ENCODE data around the gene WWP2.
"Not testable (repeated sequence)": the region's sequence is repeated elsewhere in the genome, so short reads cannot be mapped to it uniquely, and the experiment has no call there.

WWP2 gene

DNA sequence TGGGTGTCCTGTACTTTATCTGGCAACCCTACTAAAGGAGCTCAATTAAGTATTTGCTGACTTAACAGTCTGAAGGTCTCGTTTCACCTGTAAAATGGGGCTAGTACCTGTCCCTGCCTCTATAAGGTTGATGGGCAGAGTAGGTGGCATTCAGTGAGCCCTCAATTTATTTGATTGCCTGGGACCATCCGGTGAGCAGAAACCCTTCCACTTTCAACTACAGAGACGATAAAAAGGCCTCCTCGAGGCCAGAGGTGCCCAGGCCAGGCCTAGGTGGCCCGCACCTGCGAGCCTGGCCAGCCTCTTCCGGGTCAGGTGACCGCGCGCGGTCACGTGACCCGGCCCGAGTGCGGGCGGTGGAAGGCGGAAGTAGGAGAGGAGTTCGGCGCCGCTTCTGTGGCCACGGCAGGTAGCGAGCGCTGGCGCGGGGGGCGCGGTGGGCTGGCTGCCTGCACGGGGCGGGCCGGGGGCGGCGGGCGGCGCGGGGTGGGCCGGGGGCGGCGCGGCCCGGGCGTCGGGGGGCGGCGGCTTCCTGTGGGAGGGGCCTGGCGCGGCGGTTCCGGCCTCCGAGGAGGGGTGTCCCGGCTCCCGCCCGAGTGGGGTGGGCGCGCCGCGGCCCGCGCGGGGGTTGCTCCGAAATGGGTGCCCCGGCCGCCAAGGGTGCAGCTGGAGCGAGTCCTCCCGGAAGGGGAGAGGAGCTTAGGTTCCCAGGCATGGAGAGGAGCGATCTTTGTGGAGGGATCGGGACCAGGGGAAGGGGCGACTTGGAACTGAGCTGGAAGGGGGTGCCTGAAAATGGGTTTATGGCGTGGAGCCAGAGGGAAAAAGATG is at the start of gene WWP2:
Gene WWP2, plus strand, starts transcription at position 350 of the 831 bp plus-strand sequence. CDS start 24,679 bp downstream, outside the sequence.
- DNase-seq (ENCODE audit: extremely low spot score, insufficient read length, low read depth) = peak; percentile 67
- FAIRE-seq = peak; percentile 26

DNA sequence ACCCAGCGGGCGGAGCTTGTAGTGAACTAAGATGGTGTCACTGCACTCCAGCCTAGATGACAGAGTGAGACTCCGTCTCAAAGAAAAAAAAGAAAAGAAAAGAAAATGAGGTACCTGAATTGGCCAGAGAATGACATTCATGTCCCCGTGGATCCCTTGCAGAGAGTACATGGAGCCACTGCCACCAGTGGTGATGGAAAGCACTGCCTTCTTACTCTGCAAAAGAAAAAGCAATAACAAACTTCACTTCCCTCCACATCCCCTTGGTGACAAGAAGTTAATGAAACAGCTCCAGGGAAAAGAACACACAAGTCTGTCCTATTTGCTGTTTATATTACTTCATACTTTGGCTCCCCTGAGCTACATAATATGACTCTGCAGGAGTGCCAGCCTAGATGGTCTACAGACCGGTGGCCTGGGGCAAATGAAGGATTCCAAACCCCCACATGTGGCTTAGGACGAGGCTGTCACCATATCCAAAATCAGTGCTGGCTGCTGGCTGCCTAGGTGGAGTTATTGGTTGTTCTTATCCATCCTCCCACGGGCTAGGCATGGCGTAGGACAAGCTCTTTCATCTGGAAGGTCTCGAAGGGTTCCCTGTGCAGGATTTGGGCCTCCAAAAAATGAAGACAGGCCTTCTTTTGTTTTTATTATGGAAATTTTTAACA is 49.1 kb upstream of the WWP2 start:
- DNase-seq (ENCODE audit: extremely low spot score, insufficient read length, low read depth) (no peak), FAIRE-seq (no peak)

DNA sequence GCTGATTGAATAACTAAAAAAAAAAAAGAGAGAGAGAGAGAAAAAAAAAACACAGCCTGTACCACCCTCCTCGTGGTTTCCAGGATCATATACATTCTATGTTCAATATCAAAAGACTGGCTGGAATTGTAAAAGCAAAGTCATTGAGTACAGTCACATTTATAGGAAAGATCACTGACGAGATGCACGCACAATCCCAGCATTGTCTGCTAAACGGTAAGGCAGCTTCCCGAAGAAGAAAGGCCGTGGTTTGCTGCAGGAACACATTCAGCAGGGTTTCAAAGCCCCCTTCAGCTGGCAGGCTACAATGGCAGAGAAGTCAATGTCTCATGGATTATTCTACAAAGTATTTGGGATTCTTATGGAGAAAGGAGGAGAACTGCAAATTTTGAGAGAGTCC is 45.1 kb upstream of the WWP2 start:
- FAIRE-seq = no peak
- DNase-seq (ENCODE audit: extremely low spot score, insufficient read length, low read depth) = no peak

DNA sequence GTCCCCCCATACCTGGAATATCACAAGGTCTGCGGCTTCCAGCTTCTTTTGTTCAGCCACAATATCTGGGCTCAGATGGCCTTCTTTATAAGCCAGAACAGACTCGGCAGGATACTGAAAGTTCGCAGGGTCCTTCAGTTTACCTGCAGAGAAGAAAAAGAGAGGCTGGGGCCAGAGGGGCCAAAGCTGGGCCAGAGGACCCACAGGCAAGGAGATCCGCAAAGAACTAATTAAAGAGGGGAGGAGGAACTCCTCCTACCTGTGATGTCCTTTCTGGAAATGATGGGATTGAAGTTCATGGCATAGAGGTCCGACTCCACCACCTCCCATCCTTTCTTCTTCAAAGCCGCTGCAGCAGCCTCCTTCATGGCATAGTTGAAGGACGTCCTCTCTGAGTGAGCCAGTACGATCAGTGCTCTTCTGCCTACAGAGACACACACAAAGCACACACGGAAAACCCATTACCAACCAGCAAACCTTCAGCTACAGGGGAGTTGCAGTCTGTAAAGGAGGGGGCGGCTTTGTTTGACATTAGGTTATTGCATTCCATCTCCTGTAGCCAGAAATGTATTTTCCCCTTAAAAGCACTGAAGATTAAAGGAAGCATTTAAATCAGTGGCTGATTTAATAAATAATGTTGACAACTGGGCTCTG is 43.9 kb upstream of the WWP2 start:
- DNase-seq (ENCODE audit: extremely low spot score, insufficient read length, low read depth) (no peak), FAIRE-seq (no peak)

DNA sequence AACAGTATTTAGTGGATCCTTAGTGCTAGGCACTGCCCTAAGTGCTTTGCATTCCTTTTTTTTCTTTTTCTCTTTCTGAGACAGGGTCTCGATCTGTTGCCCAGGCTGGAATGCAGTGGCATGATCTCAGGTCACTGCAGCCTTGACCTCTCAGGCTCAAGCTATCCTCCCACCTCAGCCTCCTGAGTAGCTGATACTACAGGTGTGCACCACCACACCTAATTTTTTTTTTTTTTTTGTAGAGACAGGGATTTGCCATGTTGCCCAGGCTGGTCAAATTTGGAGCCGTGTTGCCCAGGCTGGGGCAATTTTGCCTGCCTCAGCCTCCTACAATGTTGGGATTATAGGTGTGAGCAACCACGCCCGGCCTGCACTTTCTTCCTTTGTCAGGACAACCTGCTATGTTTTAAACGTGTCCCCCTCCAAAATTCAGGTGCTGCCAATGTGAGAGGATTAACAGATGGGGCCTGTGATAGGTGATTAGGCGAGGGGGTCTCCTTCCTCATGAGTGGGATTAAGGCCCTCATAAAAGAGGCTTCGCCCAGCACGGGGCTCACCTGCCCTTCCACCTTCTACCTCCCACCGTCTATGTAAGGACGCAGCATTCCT is 41.2 kb upstream of the WWP2 start:
- FAIRE-seq (no peak), DNase-seq (ENCODE audit: extremely low spot score, insufficient read length, low read depth) (no peak)

DNA sequence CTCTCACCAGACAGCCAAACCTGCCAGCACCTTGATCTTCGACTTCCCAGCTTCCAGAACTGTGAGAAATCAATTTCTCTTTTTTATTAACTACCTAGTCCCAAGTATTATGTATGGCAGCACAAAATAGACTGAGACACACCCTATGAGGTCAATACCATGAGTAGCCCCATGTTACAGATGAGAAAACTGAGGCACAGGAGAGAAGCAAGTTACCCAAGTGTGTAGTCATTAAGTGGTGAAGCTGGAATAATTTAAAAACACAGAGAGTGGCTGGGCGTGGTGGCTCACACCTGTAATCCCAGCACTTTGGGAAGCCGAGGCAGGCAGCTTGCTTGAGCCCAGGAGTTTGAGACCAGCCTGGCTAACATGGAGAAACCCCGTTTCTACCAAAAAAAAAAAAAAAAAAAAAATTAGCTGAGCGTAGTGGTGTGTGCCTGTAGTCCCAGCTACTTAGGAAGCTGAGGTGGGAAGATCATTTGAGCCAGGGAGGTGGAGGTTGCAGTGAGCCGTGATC is 40.6 kb upstream of the WWP2 start:
- DNase-seq (ENCODE audit: extremely low spot score, insufficient read length, low read depth) = no peak
- no peak for FAIRE-seq

DNA sequence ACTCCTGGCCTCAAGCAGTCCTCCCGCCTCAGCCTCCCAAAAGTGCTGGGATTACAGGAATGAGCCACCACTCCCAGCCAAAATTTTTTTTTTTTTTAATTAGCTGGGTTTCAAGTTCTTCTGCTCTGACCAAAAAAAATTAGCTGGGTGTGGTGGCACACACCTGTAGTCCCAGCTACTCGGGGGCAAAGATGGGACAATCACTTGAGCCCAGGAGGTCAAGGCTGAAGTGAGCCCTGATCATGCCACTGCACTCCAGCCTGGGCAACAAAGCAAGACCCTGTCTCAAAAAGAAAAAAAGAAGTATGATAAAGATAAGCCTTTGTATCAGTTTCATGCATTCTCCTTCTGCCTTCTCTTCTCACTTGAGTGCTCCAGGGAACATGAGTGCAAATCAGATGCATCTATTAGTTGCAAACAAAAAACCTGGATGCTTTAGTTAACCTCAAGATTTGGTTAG is 37.7 kb upstream of the WWP2 start:
- DNase-seq (ENCODE audit: extremely low spot score, insufficient read length, low read depth) (no peak), FAIRE-seq (no peak)

DNA sequence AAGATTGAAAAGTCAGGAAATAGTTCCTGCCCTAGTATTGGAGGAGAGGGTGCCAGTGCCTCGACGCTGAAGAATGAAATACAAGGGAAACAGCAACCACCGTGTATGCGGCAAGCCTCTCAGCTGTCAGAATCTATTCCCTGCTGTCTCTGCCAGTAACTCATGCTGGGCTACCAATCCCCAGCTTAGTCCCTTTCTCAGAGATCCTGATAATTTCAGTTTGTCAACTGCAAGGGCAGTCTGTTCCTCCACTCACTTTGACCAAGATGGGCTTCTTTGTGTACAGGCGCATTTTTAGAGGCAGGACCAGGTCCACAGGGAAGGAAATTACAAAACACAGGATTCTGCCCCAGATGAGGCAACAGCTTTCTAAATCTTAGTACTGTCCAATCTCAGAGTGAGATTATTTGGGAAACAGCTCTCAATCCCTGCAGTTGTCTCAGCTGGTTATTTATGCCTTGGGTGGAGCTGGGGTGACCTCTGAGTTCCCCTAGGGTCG is 37.1 kb upstream of the WWP2 start:
- DNase-seq (ENCODE audit: extremely low spot score, insufficient read length, low read depth) (no peak), FAIRE-seq (no peak)

DNA sequence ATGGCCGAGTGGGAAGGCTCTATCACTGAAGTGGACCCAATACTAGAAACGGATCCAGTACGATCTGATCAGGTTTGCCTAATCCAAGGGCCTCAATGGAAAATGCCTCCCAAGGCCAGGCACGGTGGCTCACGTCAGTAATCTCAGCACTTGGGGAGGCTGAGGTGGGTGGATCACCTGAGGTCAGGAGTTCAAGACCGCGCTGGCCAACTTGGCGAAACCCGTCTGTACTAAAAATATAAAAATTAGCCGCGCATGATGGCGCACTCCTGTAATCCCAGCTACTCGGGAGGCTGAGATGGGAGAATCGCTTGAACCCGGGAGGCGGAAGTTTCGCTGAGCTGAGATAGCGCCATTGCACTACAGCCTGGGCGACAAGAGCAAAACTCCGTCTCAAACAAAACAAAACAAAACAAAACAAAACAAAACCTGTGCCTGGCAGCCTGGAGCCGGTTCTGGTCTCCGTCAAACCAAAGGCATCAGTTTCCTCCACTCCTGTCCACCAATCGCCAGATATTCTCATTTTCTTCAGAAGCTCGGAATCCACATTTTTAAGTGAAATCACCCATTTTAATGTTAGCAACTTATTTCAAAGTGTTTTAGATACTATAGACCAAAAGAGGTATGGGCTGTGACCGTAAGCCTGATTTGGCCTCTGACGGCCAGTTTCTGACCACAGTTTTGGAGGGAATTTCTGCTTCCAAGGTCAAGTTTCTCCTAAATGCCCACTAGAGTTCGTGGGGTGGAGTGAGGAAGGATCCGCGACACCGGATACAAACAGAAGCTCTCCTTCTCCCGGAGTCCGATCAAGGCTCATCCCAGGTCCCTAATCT is 36.4 kb upstream of the WWP2 start:
- no peak for DNase-seq (ENCODE audit: extremely low spot score, insufficient read length, low read depth)
- no peak for FAIRE-seq

DNA sequence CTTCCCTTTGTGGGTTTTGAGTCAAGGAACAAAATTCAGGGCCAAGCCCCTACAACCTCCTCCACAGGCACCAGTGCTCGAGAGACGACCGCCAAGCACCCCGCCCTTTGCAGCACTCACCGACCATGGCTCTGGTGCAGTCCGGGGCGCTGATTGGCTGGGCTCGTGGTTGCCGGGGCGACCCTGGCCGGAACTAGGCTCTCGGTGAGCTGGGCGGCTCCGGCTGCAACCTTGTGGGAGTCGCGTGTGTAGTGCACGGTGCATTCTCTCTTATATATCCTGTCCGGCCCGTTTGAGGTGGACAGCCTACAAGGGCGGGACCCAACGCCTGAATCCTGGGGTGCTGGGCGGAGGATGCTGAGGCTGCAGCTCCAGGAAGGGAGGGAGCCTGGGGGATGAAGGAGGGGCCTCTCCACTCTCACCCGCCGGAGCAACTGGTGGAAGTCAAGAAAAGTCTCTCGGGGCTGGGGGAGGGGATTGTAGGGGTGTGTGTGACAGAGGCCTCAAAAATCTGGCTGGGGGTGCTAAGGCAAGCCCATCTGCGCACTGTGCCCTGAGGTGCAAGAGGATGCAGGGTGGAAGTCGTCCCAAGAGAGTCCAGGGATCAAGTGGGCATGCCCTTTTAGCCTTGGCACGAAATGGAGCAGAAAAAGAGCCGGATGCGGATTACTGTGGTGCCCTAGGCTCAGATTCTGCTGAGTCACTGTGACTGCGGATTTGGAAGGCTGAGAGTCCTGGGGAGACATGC is 35.6 kb upstream of the WWP2 start, which contains the start of gene NQO1:
Gene NQO1, minus strand, starts transcription at position 248 of the 748 bp plus-strand sequence. Its CDS starts 121 bp downstream, at position 127.
- peak; percentile 90 for FAIRE-seq
- DNase-seq (ENCODE audit: extremely low spot score, insufficient read length, low read depth) = peak; percentile 95

DNA sequence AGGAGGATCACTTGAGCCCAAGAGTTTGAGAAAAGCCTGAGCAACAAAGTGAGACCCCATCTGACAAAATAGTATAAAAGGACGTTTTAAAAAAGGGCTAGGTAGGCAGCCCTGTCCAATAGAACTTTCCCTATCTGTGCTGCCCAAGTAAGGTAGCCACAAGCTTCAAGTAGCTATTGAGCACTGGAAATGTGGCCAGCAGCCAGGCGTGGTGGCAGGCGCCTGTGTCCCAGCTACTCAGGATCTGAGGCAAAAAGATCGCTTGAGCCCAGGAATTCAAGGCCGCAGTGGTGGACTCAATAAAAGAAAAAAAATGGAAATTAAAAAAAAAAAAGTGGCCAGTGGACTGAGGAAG is 34.2 kb upstream of the WWP2 start:
- FAIRE-seq (no peak), DNase-seq (ENCODE audit: extremely low spot score, insufficient read length, low read depth) (no peak)

DNA sequence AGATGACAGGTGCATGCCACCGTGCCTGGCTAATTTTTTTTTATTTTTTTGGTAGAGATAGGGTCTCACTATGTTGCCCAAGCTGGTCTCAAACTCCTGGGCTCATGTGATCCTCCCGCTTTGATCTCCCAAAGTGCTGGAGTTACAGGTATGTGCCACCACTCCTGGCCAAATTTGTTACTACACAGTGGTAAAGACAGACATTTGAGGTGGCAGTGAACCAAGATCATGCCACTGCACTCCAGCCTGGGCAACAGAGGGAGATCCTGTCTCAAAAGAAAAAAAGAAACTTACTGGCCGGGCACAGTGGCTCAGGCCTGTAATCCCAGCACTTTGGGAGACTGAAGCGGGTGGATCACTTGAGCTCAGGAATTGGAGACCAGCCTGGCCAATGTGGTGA is 33.1 kb upstream of the WWP2 start:
- FAIRE-seq; DNase-seq (ENCODE audit: extremely low spot score, insufficient read length, low read depth): not testable (repeated sequence)

DNA sequence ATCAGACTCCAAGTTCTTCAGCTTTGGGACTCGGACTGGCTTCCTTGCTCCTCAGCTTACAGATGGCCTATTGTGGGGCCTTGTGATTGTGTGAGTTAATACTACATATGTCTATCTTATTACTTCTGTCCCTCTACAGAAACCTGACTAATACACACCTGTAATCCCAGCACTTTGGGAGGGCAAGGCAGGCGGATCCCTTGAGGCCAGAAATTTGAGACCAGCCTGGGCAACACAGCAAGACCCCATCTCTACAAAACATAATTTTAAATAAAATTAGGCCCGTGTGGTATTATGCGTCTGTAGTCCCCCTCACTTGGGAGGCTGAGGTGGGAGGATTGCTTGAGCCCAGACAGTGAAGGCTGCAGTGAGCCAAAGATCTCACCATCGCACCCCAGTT is 30.9 kb upstream of the WWP2 start:
- DNase-seq (ENCODE audit: extremely low spot score, insufficient read length, low read depth); FAIRE-seq: not testable (repeated sequence)

DNA sequence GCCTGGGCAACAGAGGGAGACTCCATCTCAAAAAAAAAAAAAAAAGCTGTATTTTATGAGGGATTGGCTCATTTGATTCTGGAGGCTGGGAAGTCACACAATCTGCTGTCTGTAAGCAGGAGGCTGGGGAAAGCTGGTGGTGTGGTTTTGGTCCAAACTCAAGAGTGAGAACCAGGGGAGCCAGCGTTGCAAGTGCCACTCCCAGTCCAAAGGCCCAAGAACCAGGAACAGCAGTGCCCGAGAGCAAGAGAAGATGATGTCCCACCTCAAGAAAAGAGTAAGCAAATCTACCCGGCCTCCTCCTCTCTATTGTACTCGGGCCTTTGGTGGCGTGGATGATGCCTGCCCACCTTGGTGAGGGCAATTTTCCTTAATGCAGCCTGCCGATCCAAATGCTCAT is 30.0 kb upstream of the WWP2 start:
- FAIRE-seq (no peak), DNase-seq (ENCODE audit: extremely low spot score, insufficient read length, low read depth) (no peak)

DNA sequence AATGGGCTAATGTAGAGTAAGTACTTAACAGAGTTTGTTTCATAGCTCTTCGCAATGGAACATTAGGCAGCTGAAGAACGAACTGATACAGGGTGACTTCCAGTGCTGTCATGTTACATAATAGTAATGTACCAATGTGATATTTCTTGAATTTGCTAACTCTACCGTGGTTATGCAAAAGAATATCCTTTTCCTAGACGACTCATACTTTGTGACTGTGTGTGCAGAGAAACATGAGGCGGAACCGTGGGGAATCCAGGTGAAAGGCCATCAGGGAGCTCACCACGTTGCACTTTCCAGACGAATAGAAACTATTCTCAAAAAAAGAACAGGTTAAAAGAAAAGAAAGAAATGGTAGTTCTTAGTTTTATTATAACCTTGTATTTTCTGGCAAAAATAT is 20.6 kb upstream of the WWP2 start:
- FAIRE-seq = no peak
- DNase-seq (ENCODE audit: extremely low spot score, insufficient read length, low read depth) = no peak

DNA sequence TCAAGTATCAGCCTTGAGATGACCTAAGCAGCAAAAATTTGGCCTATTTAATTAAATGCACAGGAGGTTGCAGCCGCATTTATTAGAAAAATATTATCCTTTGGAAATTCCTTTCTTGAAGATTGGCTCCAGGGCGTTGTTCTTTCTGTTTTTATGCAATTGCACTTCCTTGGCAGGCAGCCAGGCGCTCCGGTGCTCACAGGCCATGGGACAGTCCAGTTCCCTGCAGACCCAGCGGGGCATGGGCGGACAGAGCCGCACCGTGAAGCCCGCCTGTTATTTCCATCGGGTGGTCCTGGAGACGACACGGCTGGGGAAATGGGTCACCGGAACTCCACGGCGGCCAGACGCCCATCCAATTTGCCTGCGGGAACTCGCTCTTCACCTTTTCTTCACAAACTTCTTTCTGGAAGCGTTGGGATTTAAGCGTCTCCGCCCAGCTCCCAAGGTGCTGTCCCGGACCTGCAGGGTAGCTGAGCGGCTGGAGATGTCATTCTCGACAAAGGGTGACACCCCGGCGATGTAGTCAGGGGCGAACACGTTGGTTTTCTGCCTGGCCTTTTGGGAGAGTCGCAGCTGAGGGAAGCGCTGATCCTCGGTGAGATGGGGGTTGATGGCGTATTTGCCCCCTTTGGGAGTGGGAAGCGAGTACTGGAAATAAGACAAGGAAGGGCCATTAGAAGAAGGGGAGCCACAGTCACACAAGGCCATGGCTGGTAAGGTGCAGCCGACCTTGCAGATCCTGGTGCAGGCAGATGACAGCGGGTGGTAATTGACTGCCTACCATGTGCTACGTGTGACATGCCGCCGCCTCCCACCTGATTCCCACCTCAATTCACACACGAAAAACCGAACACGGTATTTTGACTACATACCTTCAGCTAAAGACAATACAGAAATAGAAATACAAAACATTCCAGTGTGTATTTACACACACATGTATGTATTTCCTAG is 19.9 kb upstream of the WWP2 start:
- DNase-seq (ENCODE audit: extremely low spot score, insufficient read length, low read depth) = no peak
- no peak for FAIRE-seq

Data from GM18507 (cell line).